ENCODE results near the gene AASDHPPT.

DNA sequence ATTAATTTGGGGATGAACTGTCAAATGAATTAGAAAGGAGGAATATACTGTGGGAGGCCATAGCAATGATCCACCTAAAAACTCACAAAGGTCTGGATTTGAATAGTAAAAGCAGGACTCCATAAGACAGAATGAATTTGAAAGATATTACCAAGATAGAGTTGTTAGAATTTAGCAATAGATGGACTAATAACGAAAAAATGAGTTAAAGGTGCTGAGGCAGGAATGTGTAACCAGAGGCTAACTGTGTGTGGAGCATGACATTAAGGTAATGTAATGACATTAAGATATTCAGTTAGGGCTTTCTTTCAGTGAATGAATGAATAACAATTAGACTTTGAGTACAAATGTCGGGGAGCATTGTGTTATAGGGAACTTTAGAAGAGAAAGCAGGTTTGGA lies 51.3 kb downstream of the AASDHPPT start:
- TF ChIP-seq, protein P1, sequence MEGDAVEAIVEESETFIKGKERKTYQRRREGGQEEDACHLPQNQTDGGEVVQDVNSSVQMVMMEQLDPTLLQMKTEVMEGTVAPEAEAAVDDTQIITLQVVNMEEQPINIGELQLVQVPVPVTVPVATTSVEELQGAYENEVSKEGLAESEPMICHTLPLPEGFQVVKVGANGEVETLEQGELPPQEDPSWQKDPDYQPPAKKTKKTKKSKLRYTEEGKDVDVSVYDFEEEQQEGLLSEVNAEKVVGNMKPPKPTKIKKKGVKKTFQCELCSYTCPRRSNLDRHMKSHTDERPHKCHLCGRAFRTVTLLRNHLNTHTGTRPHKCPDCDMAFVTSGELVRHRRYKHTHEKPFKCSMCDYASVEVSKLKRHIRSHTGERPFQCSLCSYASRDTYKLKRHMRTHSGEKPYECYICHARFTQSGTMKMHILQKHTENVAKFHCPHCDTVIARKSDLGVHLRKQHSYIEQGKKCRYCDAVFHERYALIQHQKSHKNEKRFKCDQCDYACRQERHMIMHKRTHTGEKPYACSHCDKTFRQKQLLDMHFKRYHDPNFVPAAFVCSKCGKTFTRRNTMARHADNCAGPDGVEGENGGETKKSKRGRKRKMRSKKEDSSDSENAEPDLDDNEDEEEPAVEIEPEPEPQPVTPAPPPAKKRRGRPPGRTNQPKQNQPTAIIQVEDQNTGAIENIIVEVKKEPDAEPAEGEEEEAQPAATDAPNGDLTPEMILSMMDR (IDR thresholded peaks at IDR 0.05 in 4 of 5, conservative IDR thresholded peaks at IDR 0.05 in 1 of 5), result no peak
- TF ChIP-seq POLR2A (IDR thresholded peaks at IDR 0.05), result no peak
